Globus pallidus (tissue), 1 donor: ENCODE data around the gene BOLA2B.

ENCODE experiments used
- DNase-seq: peaks from one replicate; pipeline ENCODE4 v3.0.0-alpha.2; 2015; ENCODE audit warnings: low spot score

The BOLA2B gene

GRCh38 chr16:30143347-30143702 lies 50.1 kb downstream of the BOLA2B start:
- DNase-seq, result no peak
